Lung (tissue), 4 donors: ENCODE results near the gene BMAL1. TPM values are rescaled to one million over a fixed set of nuclear protein-coding genes. Genes with fewer than 3 reads are reported as not detected.

Experiments
- polyA plus RNA-seq, 2 donors: library from polyadenylated mRNA; stranded (reverse); fragments of 200-250 nt; gene quantifications; one replicate each; pipeline ENCODE4 v1.2.1, GENCODE V29; 2013
- total RNA-seq, 2 donors: library from RNA; depleted of rRNA in 1 of 2; stranded (reverse); fragments of >200 nt in 1 of 2; gene quantifications; one replicate each; pipeline ENCODE4 v1.2.1, GENCODE V29; 2014 to 2021
- donor health status: Bipolar disorder and iron deficiency.
- donor health status: healthy.
- donor health status: DM: yes; HTN: yes; CAD: no.

The BMAL1 gene
- total and polyA plus RNA-seq, 4 donors = 13.4 to 38.0 (median 26.2) TPM

Other genes with a start within 250 kb of the BMAL1 start
- gene BTBD10, start 185.4 kb downstream of the BMAL1 start, total RNA-seq = 10 to 100 TPM; 22.6 to 51.5 TPM
- 10 to 100 TPM in 1 of 2 donors, 1 to 10 TPM in 1; 9.9 to 19.8 TPM for gene BTBD10, start 185.4 kb downstream of the BMAL1 start, polyA plus RNA-seq
- gene PTH, start 218.2 kb downstream of the BMAL1 start, total RNA-seq = not detected
- not detected for gene PTH, start 218.2 kb downstream of the BMAL1 start, polyA plus RNA-seq